ENCODE measurements around the gene NDNF.

The NDNF gene

DNA sequence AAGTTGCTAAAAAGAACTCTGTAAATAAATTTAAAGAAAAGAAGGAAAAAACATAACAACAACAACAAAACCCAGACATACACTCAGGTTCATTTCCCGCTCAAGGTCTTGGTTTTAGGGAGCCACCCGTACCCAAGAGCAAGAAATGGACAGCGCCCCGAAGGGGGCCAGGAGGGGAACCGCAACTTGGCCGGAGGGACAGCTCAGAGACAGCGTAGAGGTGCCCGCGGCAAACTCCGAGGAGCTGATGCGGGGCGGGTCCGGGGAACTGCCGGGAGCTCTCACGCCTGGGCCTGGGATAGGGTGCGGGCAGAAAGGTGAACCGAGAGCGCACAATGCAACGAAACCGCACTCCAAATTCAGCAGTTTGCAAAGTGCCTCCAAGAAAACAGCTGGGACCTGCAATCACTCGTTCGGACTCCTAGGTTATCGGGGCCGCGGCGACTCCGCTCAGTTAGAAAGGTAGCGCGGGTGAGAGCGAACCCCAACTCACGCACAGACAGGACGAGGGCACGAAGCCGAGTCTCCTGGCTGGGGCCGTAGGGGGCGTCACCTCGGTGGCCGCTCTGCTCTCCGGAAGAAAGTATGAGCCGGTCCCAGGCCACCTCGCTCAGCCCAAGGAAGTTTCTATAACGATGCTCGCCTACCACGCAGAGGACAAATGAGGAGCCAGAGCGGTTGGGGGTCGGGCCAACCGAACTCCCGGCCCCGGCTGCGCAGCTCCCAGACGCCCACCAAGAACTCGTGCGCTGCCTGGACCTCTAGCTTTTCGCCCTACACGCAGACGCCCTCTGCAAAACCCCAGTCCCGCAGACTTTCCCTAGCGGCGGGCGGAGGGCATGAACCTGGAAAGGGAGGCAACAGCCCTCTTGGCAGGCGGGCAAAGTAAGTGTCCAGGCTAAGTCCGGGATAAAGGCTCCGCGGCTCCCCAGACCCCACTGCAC is 1.4 kb downstream of the NDNF start:
- no peak for DNase-seq

DNA sequence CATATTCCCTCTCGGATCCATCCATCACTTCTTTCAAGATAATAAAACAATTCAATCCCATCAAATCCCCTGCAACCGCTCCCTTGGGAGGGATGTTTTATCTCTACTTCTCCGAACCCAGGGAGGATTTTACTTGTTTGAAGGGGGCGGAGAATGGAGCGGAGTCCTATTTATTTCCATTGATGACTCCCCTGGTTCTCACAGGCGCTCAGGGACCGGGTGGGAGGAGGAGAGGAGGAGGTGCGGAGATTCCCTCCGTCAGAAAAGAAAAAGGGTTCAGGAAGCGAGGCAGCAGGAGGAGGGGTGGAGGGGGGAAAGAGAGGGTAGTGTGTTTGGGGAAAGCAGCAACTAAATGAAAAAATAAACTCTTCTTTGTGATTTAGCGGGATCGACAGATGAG is 2.1 kb downstream of the NDNF start:
- no peak for DNase-seq

DNA sequence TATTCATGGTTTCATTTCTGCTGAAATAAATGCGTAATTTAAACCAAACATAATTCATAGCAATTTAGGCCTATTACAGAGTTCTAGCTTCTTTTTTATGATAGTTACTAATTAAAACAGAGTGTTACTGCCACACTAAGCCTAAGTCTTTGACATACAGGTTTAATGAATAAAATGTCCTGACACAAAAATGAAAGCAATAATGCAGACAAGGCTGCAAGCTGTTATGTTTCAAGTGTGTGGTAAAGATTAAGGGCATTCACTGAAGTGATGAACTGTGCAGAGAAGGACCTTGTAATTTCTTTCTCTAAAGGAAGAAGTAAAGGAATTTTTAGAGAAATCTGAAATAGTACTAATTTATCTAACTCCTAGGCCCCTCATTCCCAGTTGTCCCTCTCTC is 2.9 kb downstream of the NDNF start:
- DNase-seq, result no peak

DNA sequence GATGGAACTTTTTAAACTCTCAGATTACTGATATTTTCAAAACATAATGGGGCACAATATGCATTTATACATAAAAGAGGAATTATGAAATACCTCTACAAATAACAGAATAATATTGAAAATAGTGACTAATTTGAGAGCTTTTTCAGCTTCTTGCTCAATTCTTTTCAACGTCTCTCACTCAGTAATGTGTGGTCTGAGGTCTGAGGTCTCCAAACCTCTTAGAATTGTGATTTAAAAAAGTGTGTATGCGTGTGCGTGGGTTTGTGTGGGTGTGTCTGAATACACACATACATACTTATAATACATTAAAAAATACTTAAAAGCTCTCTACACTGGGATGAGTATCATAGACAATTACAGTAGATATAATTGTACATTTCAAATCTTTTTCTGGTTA is 7.9 kb downstream of the NDNF start:
- DNase-seq, result no peak

- DNase-seq, result no peak
Observed at GRCh38 chr4:121062521-121062920, 9.8 kb downstream of the NDNF start.

DNA sequence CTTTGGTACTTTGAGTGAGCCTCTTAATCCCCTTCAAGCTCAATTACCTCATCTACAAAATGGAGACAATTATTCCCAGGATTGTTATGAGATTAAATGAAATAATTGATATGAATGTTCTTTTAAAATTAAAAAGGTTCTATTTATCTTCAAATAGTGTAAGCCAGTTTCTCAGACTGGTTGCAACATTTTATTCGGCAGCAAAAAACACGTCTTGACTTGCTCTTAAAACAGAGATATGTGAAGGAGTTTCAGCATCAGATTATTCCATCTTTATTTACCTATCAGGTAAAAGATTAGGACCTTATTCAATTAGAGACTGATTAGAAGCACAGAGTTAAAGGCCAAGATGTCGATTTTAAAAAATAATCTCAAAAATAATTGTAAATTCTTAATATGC is 10.5 kb downstream of the NDNF start:
- DNase-seq, result no peak

GRCh38 chr4:121061215-121061614 is 11.1 kb downstream of the NDNF start:
- no peak for DNase-seq

GRCh38 chr4:121057466-121057922 is 14.8 kb downstream of the NDNF start:
- no peak for DNase-seq

- no peak for DNase-seq
Observed at GRCh38 chr4:121056066-121056465, 16.3 kb downstream of the NDNF start.

DNA sequence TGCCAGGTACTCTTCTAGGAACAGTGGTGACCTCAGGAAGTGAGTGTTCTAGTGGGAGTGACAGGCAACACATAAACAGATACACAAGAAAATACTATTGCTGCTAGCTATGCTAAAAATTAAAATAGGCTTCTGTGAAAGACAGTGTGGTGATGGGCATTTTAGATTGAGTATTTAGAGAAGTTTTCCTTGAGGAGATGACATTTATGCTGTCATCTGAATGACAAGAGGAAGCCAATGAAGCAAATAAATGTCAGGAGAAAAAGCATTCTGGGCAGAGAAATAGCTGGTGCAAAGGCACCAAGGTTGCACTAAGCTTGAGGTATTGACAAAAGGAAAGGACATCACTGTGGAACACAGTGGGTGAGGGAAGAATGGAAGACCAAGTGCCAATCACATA is 18.0 kb downstream of the NDNF start:
- no peak for DNase-seq

DNA sequence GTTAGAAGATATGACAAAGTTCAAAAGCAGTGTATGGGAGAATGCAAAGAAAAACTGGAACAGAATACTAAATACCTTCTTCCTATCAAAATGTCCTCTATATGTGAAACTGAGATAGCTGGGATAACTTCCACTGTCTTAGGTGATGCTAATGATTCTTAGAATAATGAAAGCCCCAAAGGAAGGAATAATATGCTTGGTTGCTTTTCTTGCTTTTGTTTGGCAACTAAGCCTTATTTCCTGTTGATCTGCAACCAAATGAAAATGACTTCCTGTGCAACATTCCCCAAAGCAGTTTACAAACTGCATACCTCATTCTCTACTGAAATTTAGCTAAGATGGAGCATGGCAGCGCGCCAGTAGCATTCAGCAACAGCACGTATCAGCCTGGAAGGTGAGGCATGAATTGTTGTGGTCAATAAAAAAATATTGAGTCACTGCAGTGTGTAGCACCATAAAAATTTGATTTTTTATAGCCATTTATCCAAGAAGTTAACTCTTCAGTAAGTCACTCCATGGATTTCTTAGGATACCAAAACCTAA is 18.7 kb downstream of the NDNF start:
- no peak for DNase-seq

GRCh38 chr4:121050300-121050699 is 22.0 kb downstream of the NDNF start:
- DNase-seq, result no peak

GRCh38 chr4:121049072-121049599 is 23.2 kb downstream of the NDNF start:
- no peak for DNase-seq

DNA sequence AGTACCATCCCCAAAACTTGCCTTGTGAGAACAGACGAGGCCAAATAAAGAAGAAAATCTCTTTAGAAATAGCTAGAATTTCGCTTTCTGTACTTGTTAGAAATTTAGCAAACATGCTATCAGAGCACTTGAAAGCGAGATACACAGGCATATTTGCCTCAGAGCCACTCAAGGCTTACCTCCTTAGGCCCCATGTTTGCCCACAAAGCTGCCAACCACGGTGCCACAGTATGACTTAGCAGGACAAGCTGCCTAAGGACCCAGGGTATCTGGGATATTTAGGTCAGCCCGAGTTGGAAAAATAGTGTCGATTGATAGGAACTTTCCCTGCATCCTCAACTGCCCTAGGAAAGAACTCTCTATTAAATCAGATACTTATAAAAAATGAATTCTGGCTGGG is 24.2 kb downstream of the NDNF start:
- no peak for DNase-seq

DNA sequence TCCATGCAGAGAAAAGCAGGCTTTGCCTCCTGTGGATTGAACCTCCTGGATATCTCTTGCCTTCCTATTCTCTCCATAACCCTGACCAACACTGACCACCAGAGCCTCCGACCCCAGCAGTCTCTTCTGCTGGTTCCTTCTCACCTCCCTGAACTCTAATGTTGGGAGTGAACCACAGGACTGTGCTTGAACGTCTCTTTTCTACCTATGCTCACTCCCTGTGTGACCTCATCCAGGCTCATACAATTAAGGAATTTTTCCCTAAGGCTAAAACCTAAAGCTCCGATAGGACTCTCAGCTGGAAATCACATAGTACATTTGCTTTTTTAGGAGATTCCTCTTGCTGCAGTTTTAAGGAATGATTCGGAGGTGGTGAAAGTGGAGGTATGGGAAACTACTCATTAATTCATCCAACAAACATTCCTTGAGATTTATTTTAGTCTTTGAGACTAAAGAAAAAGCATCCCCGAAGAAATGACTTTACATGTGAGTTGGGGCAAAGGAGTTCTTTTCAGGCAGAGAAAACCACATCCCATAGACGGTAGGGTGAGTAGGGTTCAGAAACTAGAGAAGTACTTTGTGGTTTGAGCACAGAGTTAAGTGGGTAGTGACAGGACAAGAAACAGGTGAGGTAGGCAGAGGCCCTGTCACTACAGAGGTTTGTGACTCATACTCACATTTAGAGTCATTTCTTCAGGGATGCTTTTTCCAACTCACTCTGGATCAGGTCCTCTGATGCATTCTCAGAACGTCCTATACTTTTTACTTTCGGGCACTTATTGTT is 30.8 kb downstream of the NDNF start:
- no peak for DNase-seq

- DNase-seq, result no peak
Observed at GRCh38 chr4:121034017-121034416, 38.3 kb downstream of the NDNF start.

- no peak for DNase-seq
Observed at GRCh38 chr4:121030711-121031110, 41.6 kb downstream of the NDNF start.

DNA sequence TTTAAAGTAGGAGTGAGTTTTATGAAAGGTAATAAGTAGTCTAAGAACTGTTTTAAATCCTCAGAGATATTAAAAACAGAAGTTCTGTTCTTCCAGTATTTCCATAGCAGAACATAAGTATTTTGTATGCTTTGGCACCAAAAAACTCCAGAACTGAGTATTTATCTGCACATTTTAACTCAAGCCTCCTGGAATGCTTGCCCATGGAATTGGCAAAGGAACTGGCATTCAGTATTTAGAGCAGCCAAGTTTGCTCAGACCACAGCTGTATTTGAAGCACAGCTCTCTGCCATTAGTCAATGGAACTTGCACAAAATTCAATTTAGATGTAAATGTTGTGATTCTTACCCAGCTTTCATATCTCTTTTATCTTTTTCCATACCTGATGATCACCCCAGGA is 42.2 kb downstream of the NDNF start:
- DNase-seq, result no peak

GRCh38 chr4:121026034-121026433 is 46.3 kb downstream of the NDNF start:
- DNase-seq, result no peak

- no peak for DNase-seq
Observed at GRCh38 chr4:121025540-121025939, 46.8 kb downstream of the NDNF start.

- DNase-seq, result no peak
Observed at GRCh38 chr4:121018543-121018942, 53.8 kb downstream of the NDNF start.

DNA sequence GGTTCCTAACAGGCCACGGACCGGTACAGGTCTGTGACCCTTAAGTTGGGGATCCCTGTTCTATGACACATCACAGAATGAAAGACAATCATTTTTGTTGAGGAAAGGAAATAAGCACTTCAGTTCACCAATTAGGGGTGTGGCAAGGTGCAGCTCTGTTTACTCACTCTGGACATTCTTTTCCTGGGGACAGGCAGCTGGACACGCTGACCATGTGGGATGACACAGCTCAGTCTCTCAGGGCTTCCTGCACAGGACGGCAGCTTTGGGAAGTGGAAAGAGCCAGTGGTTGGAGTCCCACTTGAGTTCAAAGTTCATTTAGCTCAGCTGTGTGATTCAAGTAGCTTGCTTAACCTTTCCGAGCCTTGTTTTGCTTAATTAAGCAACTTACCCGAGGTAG is 55.7 kb downstream of the NDNF start:
- DNase-seq, result no peak

- no peak for DNase-seq
Observed at GRCh38 chr4:121015421-121015820, 56.9 kb downstream of the NDNF start.

- DNase-seq, result no peak
Observed at GRCh38 chr4:121014544-121014943, 57.8 kb downstream of the NDNF start.
